Brain pericyte (primary cell): ENCODE data around the gene DYNC2LI1.

Experiments used
- DNase-seq: peaks from one replicate; pipeline ENCODE4 v3.0.0-alpha.2; 2012; ENCODE audit warnings: low read depth, low spot score

The DYNC2LI1 gene

GRCh38 chr2:43845181-43845580, 71.3 kb downstream of the DYNC2LI1 start:
- no peak for DNase-seq

GRCh38 chr2:43846140-43846793, 72.4 kb downstream of the DYNC2LI1 start:
- no peak for DNase-seq

GRCh38 chr2:43848214-43848613, 74.4 kb downstream of the DYNC2LI1 start:
- no peak for DNase-seq

DNA sequence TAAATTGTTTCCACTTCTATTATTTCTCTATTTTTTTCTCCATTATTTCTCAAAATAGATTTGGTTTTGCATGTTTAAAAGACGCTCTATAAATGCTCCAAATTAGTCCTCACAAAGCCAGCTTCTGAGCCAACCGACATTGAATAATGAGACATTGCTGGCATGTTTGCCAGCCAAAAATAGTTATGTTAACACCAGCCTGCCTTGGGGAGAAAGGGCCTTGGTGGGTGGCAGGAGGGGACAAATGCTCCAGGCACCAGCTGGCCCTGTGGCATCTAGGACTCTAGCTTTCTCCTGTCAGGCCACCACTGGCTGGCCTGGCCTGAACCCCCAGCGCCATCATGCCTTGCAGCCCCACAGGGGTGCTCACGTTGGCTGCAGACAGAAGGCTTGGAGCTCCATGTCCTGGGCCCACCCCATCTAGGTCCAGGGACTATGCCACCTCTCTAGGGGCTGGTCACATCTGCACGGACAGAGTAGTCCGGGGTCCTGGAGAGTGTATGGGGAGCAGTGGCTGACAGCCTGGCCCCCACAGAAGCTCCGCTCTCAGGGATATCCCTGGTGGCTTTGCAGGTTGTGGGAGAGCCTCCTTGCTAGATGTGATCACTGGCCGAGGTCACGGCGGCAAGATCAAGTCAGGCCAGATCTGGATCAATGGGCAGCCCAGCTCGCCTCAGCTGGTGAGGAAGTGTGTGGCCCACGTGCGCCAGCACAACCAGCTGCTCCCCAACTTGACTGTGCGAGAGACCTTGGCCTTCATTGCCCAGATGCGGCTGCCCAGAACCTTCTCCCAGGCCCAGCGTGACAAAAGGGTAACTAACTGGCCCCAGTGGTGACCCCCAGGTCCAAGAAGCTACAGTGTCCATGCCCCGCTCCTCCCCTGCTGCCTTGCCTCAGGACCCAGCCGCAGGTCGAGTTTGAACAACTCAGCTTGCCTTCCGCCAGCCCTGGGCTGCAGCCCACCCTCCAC, 77.5 kb downstream of the DYNC2LI1 start:
- no peak for DNase-seq

GRCh38 chr2:43852196-43852730, 78.4 kb downstream of the DYNC2LI1 start:
- DNase-seq = no peak

DNA sequence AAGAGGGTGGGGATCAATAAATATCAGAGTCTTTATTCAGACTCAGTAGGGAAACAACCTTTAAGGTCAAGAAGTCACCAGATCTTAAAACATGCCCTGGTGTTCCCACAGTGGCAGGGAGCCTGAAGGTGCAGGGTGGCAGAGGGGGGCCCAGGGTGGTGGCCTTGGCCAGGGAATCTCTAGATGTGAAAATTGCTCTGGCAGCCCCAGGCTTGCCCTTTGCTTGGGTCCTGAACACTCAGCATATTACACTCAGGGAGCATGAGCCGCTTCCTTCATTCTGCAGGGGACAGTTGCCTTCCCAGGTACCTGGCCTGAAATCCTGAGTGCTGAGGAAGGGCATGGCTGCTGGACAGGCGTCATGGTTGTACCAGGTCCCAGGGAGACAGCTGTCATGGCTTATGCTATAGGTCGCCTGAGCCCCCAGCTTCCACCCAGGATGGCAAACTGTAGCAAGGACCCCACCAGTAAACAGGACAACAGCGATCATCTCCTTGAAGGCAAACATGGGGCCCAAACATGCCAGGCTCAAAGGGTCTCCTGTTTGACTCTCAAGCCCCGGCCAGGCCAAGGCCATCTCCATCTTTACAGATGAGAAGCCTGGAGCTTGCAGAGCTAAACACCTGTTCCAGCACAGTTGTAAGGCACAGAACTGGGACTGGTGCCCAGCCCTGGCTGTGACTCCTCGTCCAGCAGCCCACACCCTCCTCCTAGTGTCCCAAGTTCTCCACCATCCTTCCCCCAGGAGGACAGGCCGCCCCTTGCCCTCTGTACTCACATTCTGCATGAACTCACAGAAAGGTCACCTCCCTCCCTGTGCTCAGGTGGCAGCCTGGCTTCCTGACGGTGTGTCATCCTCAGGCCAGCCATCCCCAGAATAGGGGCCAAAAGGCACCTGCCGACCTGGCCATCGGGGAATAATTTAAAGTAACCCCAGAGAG, 79.6 kb downstream of the DYNC2LI1 start:
- no peak for DNase-seq

GRCh38 chr2:43854671-43855070, 80.8 kb downstream of the DYNC2LI1 start:
- DNase-seq = no peak

DNA sequence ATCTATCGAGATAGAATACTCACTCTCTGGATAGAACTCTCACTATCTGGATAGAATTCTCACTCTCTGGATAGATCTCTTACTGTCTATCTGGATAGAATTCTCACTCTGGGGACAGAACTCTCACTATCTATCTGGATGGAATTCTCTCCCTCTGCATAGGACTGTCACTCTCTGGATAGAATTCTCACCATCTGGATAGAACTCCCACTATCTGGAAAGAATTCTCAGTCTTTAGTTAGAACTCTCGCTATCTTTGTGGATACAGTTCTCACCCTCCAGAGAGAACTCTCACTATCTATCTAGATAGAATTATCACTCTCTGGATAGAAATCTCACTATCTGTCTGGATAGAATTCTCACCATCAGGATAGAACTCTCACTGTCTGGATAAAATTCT, 81.5 kb downstream of the DYNC2LI1 start:
- no peak for DNase-seq
